ENCODE data around the gene NBEA.

Gene NBEA

GRCh38 chr13:34931572-34931971, 10.5 kb upstream of the NBEA start:
- Histone ChIP-seq H2AFZ (ENCODE audit: low read length) (no peak overlapping the region), H4K8ac (ENCODE audit: low read depth, low read length) (no peak overlapping the region), H3K4me2 (ENCODE audit: insufficient read depth, low read length, poor library complexity, severe bottlenecking) (no peak overlapping the region), H3K4ac (ENCODE audit: low read length) (no peak overlapping the region), H2AK5ac (ENCODE audit: low read depth, low read length) (no peak overlapping the region), H3K79me1 (ENCODE audit: low read depth, low read length) (no peaks in the 10 kb centered on the region), H3K27me3 (ENCODE audit: control insufficient read depth in 3 of 3, insufficient read depth in 3 of 3, low read depth in 1 of 3, low read length in 3 of 3) (peaks cover 0 to 3% (median 0%) of the 10 kb centered on the region in 3 experiments), H2BK5ac (ENCODE audit: low read length) (no peak overlapping the region), H3K18ac (ENCODE audit: low read length) (no peak overlapping the region), H3K27ac (replicated peaks; ENCODE audit: low read length) (no peak overlapping the region), H3K23ac (ENCODE audit: low read depth, low read length, poor library complexity) (no peak overlapping the region), H3K9ac (ENCODE audit: low read depth, low read length, poor library complexity) (no peak overlapping the region), H2BK15ac (ENCODE audit: low read length) (no peak overlapping the region), H3K4me3 (ENCODE audit: low read length in 2 of 2) (no peak overlapping the region), H3K9me3 (replicated peaks in 1 of 2; ENCODE audit: control insufficient read depth in 2 of 2, insufficient read depth in 1 of 2, low read depth in 1 of 2, low read length in 2 of 2) (peaks cover 0 to 1% of the 10 kb centered on the region in 2 donors), H4K91ac (ENCODE audit: low read depth, low read length, poor library complexity) (no peak overlapping the region), H2BK120ac (ENCODE audit: low read depth, low read length) (no peak overlapping the region), H3K4me1 (ENCODE audit: control insufficient read depth in 2 of 2, insufficient read depth in 1 of 2, low read depth in 1 of 2, low read length in 2 of 2) (no peaks in the 10 kb centered on the region), H3K14ac (ENCODE audit: low read length) (no peak overlapping the region), H3K36me3 (replicated peaks in 1 of 2; ENCODE audit: control insufficient read depth in 2 of 2, insufficient read depth in 2 of 2, low read length in 2 of 2) (no peaks in the 10 kb centered on the region), H2BK12ac (ENCODE audit: low read length) (no peak overlapping the region)
- WGBS, 2 donors (ENCODE audit: extremely low coverage in 2 of 2, insufficient read length in 2 of 2, insufficient replicate concordance in 1 of 2) = no CpG with 5 or more reads among the region's 6 CpGs
- DNase-seq (ENCODE audit: low spot score) = no peak

GRCh38 chr13:34933349-34933748, 8.7 kb upstream of the NBEA start:
- Histone ChIP-seq H4K8ac (ENCODE audit: low read depth, low read length) (no peak overlapping the region), H3K14ac (ENCODE audit: low read length) (no peak overlapping the region), H3K9ac (ENCODE audit: low read depth, low read length, poor library complexity) (no peak overlapping the region), H3K36me3 (replicated peaks in 1 of 2; ENCODE audit: control insufficient read depth in 2 of 2, insufficient read depth in 2 of 2, low read length in 2 of 2) (no peaks in the 10 kb centered on the region), H3K18ac (ENCODE audit: low read length) (no peak overlapping the region), H3K23ac (ENCODE audit: low read depth, low read length, poor library complexity) (no peak overlapping the region), H3K79me1 (ENCODE audit: low read depth, low read length) (no peaks in the 10 kb centered on the region), H4K91ac (ENCODE audit: low read depth, low read length, poor library complexity) (no peak overlapping the region), H2BK120ac (ENCODE audit: low read depth, low read length) (no peak overlapping the region), H3K9me3 (replicated peaks in 1 of 2; ENCODE audit: control insufficient read depth in 2 of 2, insufficient read depth in 1 of 2, low read depth in 1 of 2, low read length in 2 of 2) (peaks cover 0 to 1% of the 10 kb centered on the region in 2 donors), H3K27me3 (ENCODE audit: control insufficient read depth in 3 of 3, insufficient read depth in 3 of 3, low read depth in 1 of 3, low read length in 3 of 3) (peaks cover 0 to 4% (median 0%) of the 10 kb centered on the region in 3 experiments), H2AK5ac (ENCODE audit: low read depth, low read length) (no peak overlapping the region), H2BK12ac (ENCODE audit: low read length) (no peak overlapping the region), H3K4me3 (ENCODE audit: low read length in 2 of 2) (no peak overlapping the region), H3K4me2 (ENCODE audit: insufficient read depth, low read length, poor library complexity, severe bottlenecking) (no peak overlapping the region), H2BK15ac (ENCODE audit: low read length) (no peak overlapping the region), H3K4me1 (ENCODE audit: control insufficient read depth in 2 of 2, insufficient read depth in 1 of 2, low read depth in 1 of 2, low read length in 2 of 2) (no peaks in the 10 kb centered on the region), H3K4ac (ENCODE audit: low read length) (no peak overlapping the region), H2AFZ (ENCODE audit: low read length) (no peak overlapping the region), H3K27ac (replicated peaks; ENCODE audit: low read length) (no peak overlapping the region), H2BK5ac (ENCODE audit: low read length) (no peak overlapping the region)
- no peak for DNase-seq (ENCODE audit: low spot score)

GRCh38 chr13:34933786-34934185, 8.3 kb upstream of the NBEA start:
- Histone ChIP-seq H2BK5ac (ENCODE audit: low read length) (no peak overlapping the region), H4K91ac (ENCODE audit: low read depth, low read length, poor library complexity) (no peak overlapping the region), H3K4me2 (ENCODE audit: insufficient read depth, low read length, poor library complexity, severe bottlenecking) (no peak overlapping the region), H3K14ac (ENCODE audit: low read length) (no peak overlapping the region), H3K9me3 (replicated peaks in 1 of 2; ENCODE audit: control insufficient read depth in 2 of 2, insufficient read depth in 1 of 2, low read depth in 1 of 2, low read length in 2 of 2) (peaks cover 0 to 1% of the 10 kb centered on the region in 2 donors), H3K27me3 (ENCODE audit: control insufficient read depth in 3 of 3, insufficient read depth in 3 of 3, low read depth in 1 of 3, low read length in 3 of 3) (peaks cover 0 to 4% (median 0%) of the 10 kb centered on the region in 3 experiments), H2BK12ac (ENCODE audit: low read length) (no peak overlapping the region), H3K18ac (ENCODE audit: low read length) (no peak overlapping the region), H3K36me3 (replicated peaks in 1 of 2; ENCODE audit: control insufficient read depth in 2 of 2, insufficient read depth in 2 of 2, low read length in 2 of 2) (no peaks in the 10 kb centered on the region), H3K4me3 (ENCODE audit: low read length in 2 of 2) (no peak overlapping the region), H3K79me1 (ENCODE audit: low read depth, low read length) (no peaks in the 10 kb centered on the region), H3K4me1 (ENCODE audit: control insufficient read depth in 2 of 2, insufficient read depth in 1 of 2, low read depth in 1 of 2, low read length in 2 of 2) (no peaks in the 10 kb centered on the region), H3K27ac (replicated peaks; ENCODE audit: low read length) (no peak overlapping the region), H2AK5ac (ENCODE audit: low read depth, low read length) (no peak overlapping the region), H3K4ac (ENCODE audit: low read length) (no peak overlapping the region), H4K8ac (ENCODE audit: low read depth, low read length) (no peak overlapping the region), H2BK15ac (ENCODE audit: low read length) (no peak overlapping the region), H3K9ac (ENCODE audit: low read depth, low read length, poor library complexity) (no peak overlapping the region), H2AFZ (ENCODE audit: low read length) (no peak overlapping the region), H2BK120ac (ENCODE audit: low read depth, low read length) (no peak overlapping the region), H3K23ac (ENCODE audit: low read depth, low read length, poor library complexity) (no peak overlapping the region)
- WGBS, 2 donors (ENCODE audit: extremely low coverage in 2 of 2, insufficient read length in 2 of 2, insufficient replicate concordance in 1 of 2) = no CpG with 5 or more reads among the region's 2 CpGs
- no peak for DNase-seq (ENCODE audit: low spot score)

GRCh38 chr13:34935841-34936240, 6.2 kb upstream of the NBEA start:
- Histone ChIP-seq H2AK5ac (ENCODE audit: low read depth, low read length) (no peak overlapping the region), H3K4ac (ENCODE audit: low read length) (no peak overlapping the region), H3K27ac (replicated peaks; ENCODE audit: low read length) (no peak overlapping the region), H4K8ac (ENCODE audit: low read depth, low read length) (no peak overlapping the region), H2BK120ac (ENCODE audit: low read depth, low read length) (no peak overlapping the region), H3K9me3 (replicated peaks in 1 of 2; ENCODE audit: control insufficient read depth in 2 of 2, insufficient read depth in 1 of 2, low read depth in 1 of 2, low read length in 2 of 2) (peaks cover 0 to 1% of the 10 kb centered on the region in 2 donors), H2AFZ (ENCODE audit: low read length) (no peak overlapping the region), H2BK12ac (ENCODE audit: low read length) (no peak overlapping the region), H3K14ac (ENCODE audit: low read length) (no peak overlapping the region), H3K36me3 (replicated peaks in 1 of 2; ENCODE audit: control insufficient read depth in 2 of 2, insufficient read depth in 2 of 2, low read length in 2 of 2) (no peaks in the 10 kb centered on the region), H3K27me3 (ENCODE audit: control insufficient read depth in 3 of 3, insufficient read depth in 3 of 3, low read depth in 1 of 3, low read length in 3 of 3) (peaks cover 0 to 18% (median 0%) of the 10 kb centered on the region in 3 experiments), H3K79me1 (ENCODE audit: low read depth, low read length) (no peaks in the 10 kb centered on the region), H2BK5ac (ENCODE audit: low read length) (no peak overlapping the region), H4K91ac (ENCODE audit: low read depth, low read length, poor library complexity) (no peak overlapping the region), H3K23ac (ENCODE audit: low read depth, low read length, poor library complexity) (no peak overlapping the region), H3K9ac (ENCODE audit: low read depth, low read length, poor library complexity) (no peak overlapping the region), H2BK15ac (ENCODE audit: low read length) (no peak overlapping the region), H3K4me3 (ENCODE audit: low read length in 2 of 2) (no peak overlapping the region), H3K4me1 (ENCODE audit: control insufficient read depth in 2 of 2, insufficient read depth in 1 of 2, low read depth in 1 of 2, low read length in 2 of 2) (no peaks in the 10 kb centered on the region), H3K18ac (ENCODE audit: low read length) (no peak overlapping the region), H3K4me2 (ENCODE audit: insufficient read depth, low read length, poor library complexity, severe bottlenecking) (no peak overlapping the region)
- DNase-seq (ENCODE audit: low spot score) = no peak
- WGBS, 2 donors (ENCODE audit: extremely low coverage in 2 of 2, insufficient read length in 2 of 2, insufficient replicate concordance in 1 of 2) = no CpG with 5 or more reads among the region's 5 CpGs
